Ishikawa (cell line): ENCODE measurements around the gene PRKCH.

ENCODE experiments used
- CEBPB ChIP-seq: IDR thresholded peaks from 2 replicates; pipeline ENCODE4 v1.6.1; 2012
- CREB1 ChIP-seq: IDR thresholded peaks from 2 replicates; pipeline ENCODE4 v1.6.1; 2012; ENCODE audit warnings: low read depth
- EGR1 ChIP-seq: IDR thresholded peaks from 2 replicates; pipeline ENCODE4 v1.6.1; 2012
- EP300 ChIP-seq: IDR thresholded peaks from 2 replicates; pipeline ENCODE4 v1.6.1; 2012; ENCODE audit warnings: borderline replicate concordance
- FOXM1 ChIP-seq: IDR thresholded peaks from 2 replicates; pipeline ENCODE4 v1.6.1; 2012; ENCODE audit warnings: low read depth, borderline replicate concordance
- NFIC ChIP-seq: IDR thresholded peaks from 2 replicates; pipeline ENCODE4 v1.6.1; 2012
- RAD21 ChIP-seq: IDR thresholded peaks from 2 replicates; pipeline ENCODE4 v1.6.1; 2012; ENCODE audit warnings: low read depth
- TAF1 ChIP-seq: IDR thresholded peaks from 2 replicates; pipeline ENCODE4 v1.6.1; 2012; ENCODE audit warnings: low read depth, mild to moderate bottlenecking
- TCF12 ChIP-seq: IDR thresholded peaks from 2 replicates; pipeline ENCODE4 v1.6.1; 2012; ENCODE audit warnings: low read depth
- TEAD4 ChIP-seq: IDR thresholded peaks from 2 replicates; pipeline ENCODE4 v1.6.1; 2012
- YY1 ChIP-seq: IDR thresholded peaks from 2 replicates; pipeline ENCODE4 v1.6.1; 2012; ENCODE audit warnings: low read depth
- ZBTB7A ChIP-seq: IDR thresholded peaks from 2 replicates; pipeline ENCODE4 v1.6.1; 2012; ENCODE audit warnings: low read depth
- TF ChIP-seq, protein P1 (sequence below): IDR thresholded peaks from 2 replicates; pipeline ENCODE4 v1.6.1; 2012
- TF ChIP-seq, protein P2 (sequence below): IDR thresholded peaks from 2 replicates; pipeline ENCODE4 v1.6.1; 2012; ENCODE audit warnings: low read depth, mild to moderate bottlenecking
- TF ChIP-seq, protein P3 (sequence below): IDR thresholded peaks from 2 replicates; pipeline ENCODE4 v1.6.1; 2012

The PRKCH gene

DNA sequence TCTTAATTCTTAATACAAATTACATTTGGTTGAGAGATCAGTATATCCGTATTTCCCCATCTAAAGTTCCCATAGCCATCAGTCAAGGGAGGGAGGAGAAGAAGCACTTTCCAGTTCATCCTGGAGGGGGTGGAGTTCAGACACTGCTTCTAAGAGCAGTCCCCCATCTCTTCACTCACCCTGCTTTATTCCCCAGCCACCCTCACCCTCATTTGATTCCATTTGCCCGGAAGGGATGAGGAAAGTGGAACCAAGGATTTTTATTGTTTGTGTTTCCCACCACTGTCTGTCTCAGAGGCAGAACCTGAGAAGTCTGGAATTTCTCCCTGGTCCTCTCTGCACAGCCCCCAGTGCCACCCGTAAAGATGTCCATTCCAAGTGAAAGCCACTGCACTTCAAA lies 239.7 kb downstream of the PRKCH start:
- no peak; the same call in 1 of the 2 replicates for TF ChIP-seq RAD21
- no peak for TF ChIP-seq CEBPB
- TF ChIP-seq, protein P1, sequence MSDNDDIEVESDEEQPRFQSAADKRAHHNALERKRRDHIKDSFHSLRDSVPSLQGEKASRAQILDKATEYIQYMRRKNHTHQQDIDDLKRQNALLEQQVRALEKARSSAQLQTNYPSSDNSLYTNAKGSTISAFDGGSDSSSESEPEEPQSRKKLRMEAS, result no peak
- no peak for TF ChIP-seq CREB1
- TF ChIP-seq, protein P2, sequence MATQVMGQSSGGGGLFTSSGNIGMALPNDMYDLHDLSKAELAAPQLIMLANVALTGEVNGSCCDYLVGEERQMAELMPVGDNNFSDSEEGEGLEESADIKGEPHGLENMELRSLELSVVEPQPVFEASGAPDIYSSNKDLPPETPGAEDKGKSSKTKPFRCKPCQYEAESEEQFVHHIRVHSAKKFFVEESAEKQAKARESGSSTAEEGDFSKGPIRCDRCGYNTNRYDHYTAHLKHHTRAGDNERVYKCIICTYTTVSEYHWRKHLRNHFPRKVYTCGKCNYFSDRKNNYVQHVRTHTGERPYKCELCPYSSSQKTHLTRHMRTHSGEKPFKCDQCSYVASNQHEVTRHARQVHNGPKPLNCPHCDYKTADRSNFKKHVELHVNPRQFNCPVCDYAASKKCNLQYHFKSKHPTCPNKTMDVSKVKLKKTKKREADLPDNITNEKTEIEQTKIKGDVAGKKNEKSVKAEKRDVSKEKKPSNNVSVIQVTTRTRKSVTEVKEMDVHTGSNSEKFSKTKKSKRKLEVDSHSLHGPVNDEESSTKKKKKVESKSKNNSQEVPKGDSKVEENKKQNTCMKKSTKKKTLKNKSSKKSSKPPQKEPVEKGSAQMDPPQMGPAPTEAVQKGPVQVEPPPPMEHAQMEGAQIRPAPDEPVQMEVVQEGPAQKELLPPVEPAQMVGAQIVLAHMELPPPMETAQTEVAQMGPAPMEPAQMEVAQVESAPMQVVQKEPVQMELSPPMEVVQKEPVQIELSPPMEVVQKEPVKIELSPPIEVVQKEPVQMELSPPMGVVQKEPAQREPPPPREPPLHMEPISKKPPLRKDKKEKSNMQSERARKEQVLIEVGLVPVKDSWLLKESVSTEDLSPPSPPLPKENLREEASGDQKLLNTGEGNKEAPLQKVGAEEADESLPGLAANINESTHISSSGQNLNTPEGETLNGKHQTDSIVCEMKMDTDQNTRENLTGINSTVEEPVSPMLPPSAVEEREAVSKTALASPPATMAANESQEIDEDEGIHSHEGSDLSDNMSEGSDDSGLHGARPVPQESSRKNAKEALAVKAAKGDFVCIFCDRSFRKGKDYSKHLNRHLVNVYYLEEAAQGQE, result no peak
- TF ChIP-seq, protein P3, sequence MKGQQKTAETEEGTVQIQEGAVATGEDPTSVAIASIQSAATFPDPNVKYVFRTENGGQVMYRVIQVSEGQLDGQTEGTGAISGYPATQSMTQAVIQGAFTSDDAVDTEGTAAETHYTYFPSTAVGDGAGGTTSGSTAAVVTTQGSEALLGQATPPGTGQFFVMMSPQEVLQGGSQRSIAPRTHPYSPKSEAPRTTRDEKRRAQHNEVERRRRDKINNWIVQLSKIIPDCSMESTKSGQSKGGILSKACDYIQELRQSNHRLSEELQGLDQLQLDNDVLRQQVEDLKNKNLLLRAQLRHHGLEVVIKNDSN, result no peak
- no peak for TF ChIP-seq EGR1
- TF ChIP-seq EP300, result no peak
- no peak for TF ChIP-seq YY1
- TF ChIP-seq FOXM1, result no peak
- no peak for TF ChIP-seq NFIC
- no peak for TF ChIP-seq TAF1
- no peak for TF ChIP-seq TCF12
- no peak for TF ChIP-seq TEAD4
- TF ChIP-seq ZBTB7A, result no peak

DNA sequence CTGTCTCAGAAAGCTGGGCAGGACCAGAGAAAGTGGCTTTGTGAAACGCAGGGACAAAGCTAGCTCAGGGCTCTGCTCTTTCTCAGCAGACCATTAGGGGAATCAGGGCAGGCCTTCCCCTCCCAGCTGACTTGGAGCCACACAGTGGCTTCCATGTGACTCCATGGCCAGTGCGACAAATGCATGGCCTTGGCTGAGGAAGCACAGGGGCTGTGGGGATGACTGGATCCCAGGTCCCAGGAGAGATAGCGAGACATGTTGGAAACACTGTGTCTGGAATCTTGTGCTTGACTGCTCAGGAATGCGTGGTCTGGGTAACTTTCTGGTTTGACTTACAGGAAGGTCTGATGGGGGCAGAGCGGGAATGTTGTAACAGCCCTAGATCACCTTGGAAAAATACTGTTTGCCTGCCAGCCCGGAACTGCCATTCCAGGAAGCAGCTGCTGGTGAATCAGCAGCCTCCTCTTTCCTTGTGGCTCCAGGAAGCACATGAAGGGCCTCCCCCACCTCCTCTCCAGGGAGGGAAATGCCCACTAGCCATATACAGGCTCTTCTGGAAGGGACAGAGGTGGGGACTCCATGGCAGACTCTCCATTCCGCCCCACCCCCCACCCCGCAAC lies 240.4 kb downstream of the PRKCH start:
- TF ChIP-seq CEBPB (peak; percentile 87), EP300 (peak; percentile 98), YY1 (no peak; the same call in none of the 2 replicates), TCF12 (peak; percentile 97), FOXM1 (peak; percentile 87), TEAD4 (peak; percentile 95), NFIC (peak; percentile 92), CREB1 (no peak), ZBTB7A (peak; percentile 74; the same call in 1 of the 2 replicates), EGR1 (no peak), RAD21 (peak; percentile 39), TAF1 (no peak)
- TF ChIP-seq, protein P2, result no peak
- TF ChIP-seq, protein P1, result peak; percentile 79; the same call in 1 of the 2 replicates
- TF ChIP-seq, protein P3, result peak; percentile 29; the same call in 1 of the 2 replicates

DNA sequence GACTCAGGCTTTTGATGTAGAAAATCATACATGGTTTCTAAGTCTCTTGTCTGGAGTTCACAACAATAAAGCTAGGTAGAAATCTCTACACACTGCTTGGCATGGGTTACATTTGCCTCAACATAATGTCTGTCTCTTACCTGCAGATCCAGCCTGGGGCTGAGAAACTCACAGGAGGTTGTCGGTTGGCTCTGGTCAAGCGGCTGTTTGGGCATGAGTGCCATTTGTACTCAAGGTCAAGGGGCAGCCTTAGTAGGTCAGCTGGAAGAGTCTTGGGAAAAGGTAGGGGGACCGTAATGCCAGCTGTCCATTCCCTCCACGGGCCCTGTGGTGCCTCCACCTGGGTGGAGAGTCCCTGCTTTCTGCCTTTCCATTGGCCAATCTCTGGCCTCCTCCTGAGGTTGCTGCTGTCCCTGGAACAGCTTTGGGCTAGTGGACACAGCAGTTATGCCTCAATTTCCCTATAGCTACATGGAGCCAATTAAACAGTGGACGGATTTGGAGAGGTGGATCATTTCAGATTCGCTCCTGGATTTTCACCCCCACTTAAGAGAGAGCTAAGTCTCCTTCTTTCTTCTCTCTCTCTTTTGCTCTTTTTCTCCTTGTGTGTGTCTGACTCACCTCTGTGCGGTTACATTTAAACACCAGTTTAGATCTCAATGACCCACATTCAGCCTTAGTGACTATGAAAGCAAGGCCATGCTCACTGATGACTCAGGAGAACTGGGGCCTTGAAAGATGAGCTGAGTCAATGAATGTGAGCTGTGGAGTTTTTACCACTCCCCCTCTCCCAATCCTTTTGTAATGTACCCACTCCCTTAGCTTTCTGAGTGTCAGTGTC lies 241.2 kb downstream of the PRKCH start:
- TF ChIP-seq EGR1, result no peak
- TF ChIP-seq TCF12, result no peak
- TF ChIP-seq NFIC, result no peak
- TF ChIP-seq EP300, result peak; percentile 43; the same call in 1 of the 2 replicates
- no peak for TF ChIP-seq FOXM1
- TF ChIP-seq, protein P2, result no peak
- TF ChIP-seq, protein P1, result peak; percentile 32; the same call in 1 of the 2 replicates
- no peak for TF ChIP-seq TEAD4
- TF ChIP-seq TAF1, result no peak

DNA sequence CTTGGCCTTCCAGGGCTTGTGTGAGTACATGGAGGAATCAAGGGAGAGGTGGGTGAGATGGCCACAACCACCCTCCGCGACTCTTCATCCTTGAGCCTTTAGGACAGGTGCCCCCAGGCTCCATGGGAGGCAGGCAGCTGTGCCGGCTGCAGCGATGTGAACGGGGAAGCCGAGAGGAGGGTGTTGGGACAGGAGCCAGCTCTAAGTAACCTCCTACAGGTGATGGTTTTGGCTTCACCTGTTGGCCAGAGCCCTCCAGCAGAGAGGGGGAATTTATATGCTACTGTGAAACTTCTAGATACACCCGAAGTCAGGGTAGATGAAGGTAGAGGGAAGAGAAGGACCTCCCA lies 241.8 kb downstream of the PRKCH start:
- TF ChIP-seq NFIC (peak; percentile 57), EP300 (no peak; the same call in 1 of the 2 replicates), TCF12 (peak; percentile 61; the same call in 1 of the 2 replicates), TEAD4 (0 out of 2 replicates have a peak, but pooled peaks have one; percentile 5)
